Fibroblast of lung (primary cell): ENCODE results near the gene ANO6. TPM values are rescaled to one million over a fixed set of nuclear protein-coding genes. Genes with fewer than 3 reads are reported as not detected.

Source experiments
- DNase-seq, 2 donors: peaks; one replicate each; pipeline versions ENCODE4 v3.0.0 to v3.0.0-alpha.2; 2010; ENCODE audit warnings: low read depth in 2 of 2
- H2AFZ ChIP-seq: 2 replicates; pipeline ENCODE4 v1.5.1; 2012; ENCODE audit warnings: low read length, control low read depth, inconsistent platforms
- H3K27ac ChIP-seq: 2 replicates; pipeline ENCODE4 v1.5.1; 2011; ENCODE audit warnings: low read length, control low read depth; ENCODE audit not compliant: insufficient read depth
- H3K27me3 ChIP-seq: 2 replicates; pipeline ENCODE4 v1.5.1; 2011; ENCODE audit warnings: mild to moderate bottlenecking, low read length; ENCODE audit not compliant: control insufficient read depth, insufficient read depth
- H3K36me3 ChIP-seq: 2 replicates; pipeline ENCODE4 v1.5.1; 2011; ENCODE audit warnings: low read length; ENCODE audit not compliant: control insufficient read depth, insufficient read depth
- H3K4me1 ChIP-seq: 2 replicates; pipeline ENCODE4 v1.5.1; 2011; ENCODE audit warnings: low read length; ENCODE audit not compliant: control insufficient read depth, insufficient read depth; ENCODE audit errors: extremely low read depth
- H3K4me2 ChIP-seq: 2 replicates; pipeline ENCODE4 v1.5.1; 2011; ENCODE audit warnings: low read length, control low read depth; ENCODE audit not compliant: insufficient read depth; ENCODE audit errors: extremely low read depth
- H3K4me3 ChIP-seq, 4 experiments: fragments of 200-600 bp in 1 of 4; sonication (generic) in 1 of 4; replicated peaks in 1 of 4; 2 replicates each; pipeline ENCODE4 v1.5.1; 2011 to 2016; ENCODE audit warnings: low read length in 4 of 4, low read depth in 3 of 4, mild to moderate bottlenecking in 3 of 4, control low read depth in 2 of 4, inconsistent platforms in 1 of 4, mixed read lengths in 1 of 4; ENCODE audit not compliant: insufficient read depth in 1 of 4; ENCODE audit errors: control extremely low read depth in 1 of 4
- H3K79me2 ChIP-seq: 2 replicates; pipeline ENCODE4 v1.5.1; 2012; ENCODE audit warnings: mild to moderate bottlenecking, low read length, inconsistent platforms; ENCODE audit not compliant: control insufficient read depth, insufficient read depth
- H3K9ac ChIP-seq: 2 replicates; pipeline ENCODE4 v1.5.1; 2011; ENCODE audit warnings: mild to moderate bottlenecking, low read length, control low read depth; ENCODE audit not compliant: insufficient read depth
- H3K9me3 ChIP-seq: 2 replicates; pipeline ENCODE4 v1.5.1; 2012; ENCODE audit warnings: low read depth, low read length; ENCODE audit not compliant: control insufficient read depth, insufficient read depth
- H4K20me1 ChIP-seq: 2 replicates; pipeline ENCODE4 v1.5.1; 2011; ENCODE audit warnings: low read length; ENCODE audit not compliant: control insufficient read depth, insufficient read depth; ENCODE audit errors: extremely low read depth
- EZH2 ChIP-seq: IDR thresholded peaks from 2 replicates; pipeline ENCODE4 v1.5.1; 2012; ENCODE audit warnings: low read length, control low read depth, mild to moderate bottlenecking; ENCODE audit errors: missing control alignments
- polyA plus RNA-seq, 2 donors: library from polyadenylated mRNA; depleted of rRNA in 1 of 2; stranded (reverse) in 1 of 2; unstranded in 1 of 2; fragments of >200 nt; gene quantifications; 2 replicates each; pipeline ENCODE4 v1.2.1, GENCODE V29; 2011 to 2012; ENCODE audit warnings: missing spikeins in 1 of 2
- total RNA-seq: library from RNA; depleted of rRNA; stranded (reverse); fragments of >200 nt; gene quantifications from 2 replicates; pipeline ENCODE4 v1.2.1, GENCODE V29; 2014
- TF ChIP-seq, protein P1 (sequence below), 2 donors: IDR thresholded peaks in 1 of 2; conservative IDR thresholded peaks in 1 of 2; 1 replicate in 1 of 2; 2 replicates in 1 of 2; pipeline ENCODE4 v1.5.1; 2011 to 2012; ENCODE audit warnings: low read length in 2 of 2, control low read depth in 1 of 2, inconsistent platforms in 1 of 2, low read depth in 1 of 2, mild to moderate bottlenecking in 1 of 2

ANO6 gene
- total and polyA plus RNA-seq, 2 donors (not counting 1 experiment from before 2014, with no cell fraction given) = 59.1 to 69.1 TPM

DNA sequence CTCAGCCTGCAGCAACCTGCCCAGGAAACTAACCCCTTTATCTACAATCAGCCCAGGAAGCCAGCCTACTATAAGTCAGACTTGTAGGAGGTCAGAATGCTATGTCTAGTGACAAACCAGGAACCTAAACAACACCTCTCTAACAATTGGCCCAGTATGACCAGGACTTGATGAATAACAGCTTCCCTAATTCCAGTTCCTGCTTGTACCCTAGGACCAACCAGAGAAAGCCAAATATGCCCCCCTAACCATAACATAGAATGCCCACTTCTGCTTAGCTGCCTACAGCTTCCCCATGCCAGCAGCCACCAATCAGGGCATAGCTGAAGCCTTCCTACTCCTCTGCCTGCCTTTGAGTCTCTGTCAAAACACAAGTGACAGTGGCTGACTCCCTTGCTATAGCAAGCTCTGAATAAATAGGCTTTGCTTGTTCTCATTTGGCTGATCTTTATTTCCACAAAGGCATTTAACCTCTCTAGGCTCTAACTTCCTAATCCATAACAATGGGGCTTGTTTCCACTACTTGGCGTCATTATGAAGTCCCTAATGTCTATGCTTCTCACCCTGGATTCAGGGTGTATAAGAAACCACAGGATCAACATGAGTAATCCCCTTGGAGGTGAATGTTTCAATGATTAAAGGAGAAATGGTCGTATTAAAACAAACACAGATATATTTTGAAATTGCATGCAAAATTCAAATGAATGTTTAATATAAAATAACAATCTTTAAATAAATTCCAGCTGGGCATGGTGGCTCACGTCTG lies 220.2 kb downstream of the ANO6 start:
- Histone ChIP-seq H3K4me2 (no peak overlapping the region), H2AFZ (no peak overlapping the region), H3K9ac (no peak overlapping the region), H3K4me3 (no peak overlapping the region), H3K27me3 (no peaks in the 10 kb centered on the region), H3K4me1 (no peaks in the 10 kb centered on the region), H3K79me2 (no peaks in the 10 kb centered on the region), H3K9me3 (no peaks in the 10 kb centered on the region), H4K20me1 (no peaks in the 10 kb centered on the region), H3K36me3 (no peaks in the 10 kb centered on the region), H3K27ac (no peak overlapping the region)
- peak in 1 of 2 donors; percentile 54 for DNase-seq
- no peak for TF ChIP-seq EZH2
- TF ChIP-seq, protein P1, sequence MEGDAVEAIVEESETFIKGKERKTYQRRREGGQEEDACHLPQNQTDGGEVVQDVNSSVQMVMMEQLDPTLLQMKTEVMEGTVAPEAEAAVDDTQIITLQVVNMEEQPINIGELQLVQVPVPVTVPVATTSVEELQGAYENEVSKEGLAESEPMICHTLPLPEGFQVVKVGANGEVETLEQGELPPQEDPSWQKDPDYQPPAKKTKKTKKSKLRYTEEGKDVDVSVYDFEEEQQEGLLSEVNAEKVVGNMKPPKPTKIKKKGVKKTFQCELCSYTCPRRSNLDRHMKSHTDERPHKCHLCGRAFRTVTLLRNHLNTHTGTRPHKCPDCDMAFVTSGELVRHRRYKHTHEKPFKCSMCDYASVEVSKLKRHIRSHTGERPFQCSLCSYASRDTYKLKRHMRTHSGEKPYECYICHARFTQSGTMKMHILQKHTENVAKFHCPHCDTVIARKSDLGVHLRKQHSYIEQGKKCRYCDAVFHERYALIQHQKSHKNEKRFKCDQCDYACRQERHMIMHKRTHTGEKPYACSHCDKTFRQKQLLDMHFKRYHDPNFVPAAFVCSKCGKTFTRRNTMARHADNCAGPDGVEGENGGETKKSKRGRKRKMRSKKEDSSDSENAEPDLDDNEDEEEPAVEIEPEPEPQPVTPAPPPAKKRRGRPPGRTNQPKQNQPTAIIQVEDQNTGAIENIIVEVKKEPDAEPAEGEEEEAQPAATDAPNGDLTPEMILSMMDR (conservative IDR thresholded peaks at IDR 0.05 in 1 of 2, IDR thresholded peaks at IDR 0.05 in 1 of 2; ENCODE audit: low read depth in 1 of 2, low read length in 2 of 2) = no peak

DNA sequence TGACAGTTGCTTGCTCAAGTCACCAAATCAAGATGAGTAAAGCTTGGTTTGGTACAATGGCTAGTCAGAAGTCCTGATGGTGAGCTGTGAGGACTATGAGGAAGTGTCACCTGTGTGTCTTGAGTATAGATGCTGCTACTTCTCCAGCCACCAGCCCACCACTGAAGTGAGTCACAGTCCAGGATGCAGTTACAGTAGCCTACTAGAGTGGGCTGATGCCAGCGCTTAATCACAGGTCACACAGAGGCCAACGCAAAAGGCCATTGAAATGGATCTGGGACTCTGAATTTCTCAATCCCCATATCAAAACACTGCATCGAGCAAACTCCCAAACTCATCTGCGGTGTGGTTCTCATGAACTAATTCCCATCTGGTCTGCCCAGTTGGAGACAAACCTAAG lies 223.1 kb downstream of the ANO6 start:
- Histone ChIP-seq H4K20me1 (no peaks in the 10 kb centered on the region), H3K4me3 (no peak overlapping the region), H3K79me2 (no peaks in the 10 kb centered on the region), H3K4me2 (no peak overlapping the region), H3K27me3 (no peaks in the 10 kb centered on the region), H3K9me3 (no peaks in the 10 kb centered on the region), H3K27ac (no peak overlapping the region), H3K36me3 (no peaks in the 10 kb centered on the region), H3K4me1 (no peaks in the 10 kb centered on the region), H3K9ac (no peak overlapping the region), H2AFZ (no peak overlapping the region)
- no peak for TF ChIP-seq EZH2
- TF ChIP-seq, protein P1 (conservative IDR thresholded peaks at IDR 0.05 in 1 of 2, IDR thresholded peaks at IDR 0.05 in 1 of 2; ENCODE audit: low read depth in 1 of 2, low read length in 2 of 2) = no peak
- peak in 1 of 2 donors; percentile 71 for DNase-seq

DNA sequence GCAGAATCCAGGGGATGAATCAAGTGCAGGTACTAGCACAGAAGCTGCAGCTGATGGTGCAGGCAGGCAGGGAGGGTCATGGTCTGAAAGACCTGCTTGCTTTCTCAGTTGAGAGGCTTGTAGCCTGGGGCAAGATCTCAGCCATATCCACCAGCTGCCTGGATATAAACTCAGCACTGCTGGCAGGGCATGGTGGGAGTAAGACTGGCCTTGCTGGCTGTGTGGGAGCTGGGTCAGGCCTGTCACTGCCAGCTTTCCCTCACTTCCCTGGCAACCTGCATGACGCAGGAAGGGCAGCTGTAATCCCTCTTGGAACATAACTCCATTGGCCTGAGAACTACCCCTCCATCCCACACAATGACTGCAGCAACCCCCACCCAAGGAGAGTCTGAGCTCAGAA lies 230.1 kb downstream of the ANO6 start:
- Histone ChIP-seq H3K9ac (no peak overlapping the region), H3K27me3 (no peaks in the 10 kb centered on the region), H4K20me1 (no peaks in the 10 kb centered on the region), H3K79me2 (no peaks in the 10 kb centered on the region), H3K27ac (no peak overlapping the region), H3K4me1 (no peaks in the 10 kb centered on the region), H3K4me2 (no peak overlapping the region), H3K36me3 (no peaks in the 10 kb centered on the region), H3K9me3 (no peaks in the 10 kb centered on the region), H2AFZ (no peak overlapping the region), H3K4me3 (no peak overlapping the region)
- TF ChIP-seq, protein P1 (conservative IDR thresholded peaks at IDR 0.05 in 1 of 2, IDR thresholded peaks at IDR 0.05 in 1 of 2; ENCODE audit: low read depth in 1 of 2, low read length in 2 of 2) = no peak
- no peak for TF ChIP-seq EZH2
- DNase-seq = no peak
